HepG2 (cell line): Measurements from ENCODE around the gene CHST3. TPM values are rescaled to one million over a fixed set of nuclear protein-coding genes. Genes with fewer than 3 reads are reported as not detected.

ENCODE experiments used
- ATF7-NPFF ChIP-seq: sonication (generic); formaldehyde crosslinking; IDR thresholded peaks from 2 replicates; pipeline ENCODE4 v1.8.1; 2023; ENCODE audit warnings: mild to moderate bottlenecking, low read depth, missing genetic modification reagents, moderate library complexity
- HDAC2 ChIP-seq: sonication (generic); formaldehyde crosslinking; IDR thresholded peaks from 2 replicates; pipeline ENCODE4 v1.4.0; 2020; ENCODE audit warnings: missing genetic modification reagents
- KDM4B ChIP-seq: sonication (generic); formaldehyde crosslinking; IDR thresholded peaks from 2 replicates; pipeline ENCODE4 v1.4.0; 2020; ENCODE audit warnings: missing genetic modification reagents
- MTERF4 ChIP-seq: sonication (generic); formaldehyde crosslinking; IDR thresholded peaks from 2 replicates; pipeline ENCODE4 v1.8.0; 2023; ENCODE audit warnings: mild to moderate bottlenecking, missing genetic modification reagents
- NR2F2 ChIP-seq: IDR thresholded peaks from 2 replicates; pipeline ENCODE4 v1.6.1; 2012; ENCODE audit warnings: low read depth, inconsistent platforms, borderline replicate concordance
- RBAK ChIP-seq: sonication (generic); formaldehyde crosslinking; IDR thresholded peaks from 2 replicates; pipeline ENCODE4 v1.5.1; 2020; ENCODE audit warnings: mild to moderate bottlenecking, missing genetic modification reagents
- RELA ChIP-seq: sonication (generic); formaldehyde crosslinking; IDR thresholded peaks from 2 replicates; pipeline ENCODE4 v1.4.0; 2020; ENCODE audit warnings: missing genetic modification reagents
- RFXANK ChIP-seq: IDR thresholded peaks from 2 replicates; pipeline ENCODE4 v1.6.1; 2016
- TGIF2 ChIP-seq: IDR thresholded peaks from 2 replicates; pipeline ENCODE4 v1.6.1; 2016; ENCODE audit warnings: control low read depth, missing compliant biosample characterization
- TSC22D2 ChIP-seq: sonication (generic); formaldehyde crosslinking; IDR thresholded peaks from 2 replicates; pipeline ENCODE4 v1.5.1; 2020; ENCODE audit warnings: missing genetic modification reagents, mild to moderate bottlenecking, borderline replicate concordance
- ZBTB34 ChIP-seq: sonication (generic); formaldehyde crosslinking; IDR thresholded peaks from 2 replicates; pipeline ENCODE4 v1.8.0; 2022; ENCODE audit warnings: mild to moderate bottlenecking, missing genetic modification reagents
- ZNF691 ChIP-seq: sonication (generic); formaldehyde crosslinking; IDR thresholded peaks from 2 replicates; pipeline ENCODE4 v1.4.0; 2020; ENCODE audit warnings: missing genetic modification reagents, low read depth, mild to moderate bottlenecking, borderline replicate concordance
- ZNF781 ChIP-seq: sonication (generic); formaldehyde crosslinking; IDR thresholded peaks from 2 replicates; pipeline ENCODE4 v1.5.1; 2020; ENCODE audit warnings: borderline replicate concordance, mild to moderate bottlenecking, missing genetic modification reagents; ENCODE audit errors: not compliant biosample characterization
- ZSCAN25 ChIP-seq: sonication (generic); formaldehyde crosslinking; IDR thresholded peaks from 2 replicates; pipeline ENCODE4 v1.8.0; 2022; ENCODE audit warnings: mild to moderate bottlenecking, missing genetic modification reagents
- ZSCAN9 ChIP-seq: IDR thresholded peaks from 2 replicates; pipeline ENCODE4 v1.6.1; 2016; ENCODE audit warnings: borderline replicate concordance
- polyA plus RNA-seq, 8 experiments: library from polyadenylated mRNA; depleted of rRNA in 3 of 8; stranded (reverse) in 7 of 8; unstranded in 1 of 8; fragments of >200 nt; fragmentation: Illumina TruSeq in 4 of 8; extraction: Trizol in 4 of 8; gene quantifications; 2 replicates each; pipeline versions ENCODE4 v1.2.1 to v1.2.3, GENCODE V29; 2011 to 2016; ENCODE audit warnings: low read depth in 4 of 8, missing spikeins in 1 of 8, mixed read lengths in 1 of 8; ENCODE audit not compliant: insufficient read depth in 1 of 8
- total RNA-seq, 5 experiments: library from RNA; depleted of rRNA; stranded (reverse); fragments of >200 nt; fragmentation: Illumina TruSeq; extraction: Trizol; gene quantifications; 2 replicates each; pipeline ENCODE4 v1.2.3, GENCODE V29; 2016; ENCODE audit warnings: low read depth in 1 of 5
- TF ChIP-seq, protein P1 (sequence below): sonication (generic); formaldehyde crosslinking; IDR thresholded peaks from 2 replicates; pipeline ENCODE4 v1.5.0; 2020; ENCODE audit warnings: mild to moderate bottlenecking, missing genetic modification reagents
- TF ChIP-seq, protein P2 (sequence below): sonication (generic); formaldehyde crosslinking; IDR thresholded peaks from 2 replicates; pipeline ENCODE4 v1.4.0; 2020; ENCODE audit warnings: missing genetic modification reagents

CHST3 gene
- total and polyA plus RNA-seq, 2 of the 13 experiments (the other 11 are each of a cell fraction or from before 2014, with no cell fraction given): 7.2 to 18.7 TPM

GRCh38 chr10:72048450-72049124, 84.4 kb downstream of the CHST3 start (continued):
- TF ChIP-seq ZNF691 (CRISPR knock-in tag) (no peak; the same call in 1 of the 2 replicates), ZSCAN9 (CRISPR knock-in tag) (peak; percentile 48; the same call in 1 of the 2 replicates), RELA (0 out of 2 replicates have a peak, but pooled peaks have one; percentile 58), NR2F2 (no peak), ATF7-NPFF (CRISPR knock-in tag) (no peak), HDAC2 (CRISPR knock-in tag) (peak; percentile 55; the same call in 1 of the 2 replicates), MTERF4 (CRISPR knock-in tag) (no peak), ZBTB34 (CRISPR knock-in tag) (peak; percentile 42; the same call in 1 of the 2 replicates), KDM4B (CRISPR knock-in tag) (peak; percentile 31; the same call in 1 of the 2 replicates), ZSCAN25 (0 out of 2 replicates have a peak, but pooled peaks have one; percentile 61), TSC22D2 (CRISPR knock-in tag) (0 out of 2 replicates have a peak, but pooled peaks have one; percentile 76), TGIF2 (CRISPR knock-in tag) (0 out of 2 replicates have a peak, but pooled peaks have one; percentile 50), RBAK (CRISPR knock-in tag) (no peak), ZNF781 (no peak), RFXANK (0 out of 2 replicates have a peak, but pooled peaks have one; percentile 67)
- TF ChIP-seq, protein P1, sequence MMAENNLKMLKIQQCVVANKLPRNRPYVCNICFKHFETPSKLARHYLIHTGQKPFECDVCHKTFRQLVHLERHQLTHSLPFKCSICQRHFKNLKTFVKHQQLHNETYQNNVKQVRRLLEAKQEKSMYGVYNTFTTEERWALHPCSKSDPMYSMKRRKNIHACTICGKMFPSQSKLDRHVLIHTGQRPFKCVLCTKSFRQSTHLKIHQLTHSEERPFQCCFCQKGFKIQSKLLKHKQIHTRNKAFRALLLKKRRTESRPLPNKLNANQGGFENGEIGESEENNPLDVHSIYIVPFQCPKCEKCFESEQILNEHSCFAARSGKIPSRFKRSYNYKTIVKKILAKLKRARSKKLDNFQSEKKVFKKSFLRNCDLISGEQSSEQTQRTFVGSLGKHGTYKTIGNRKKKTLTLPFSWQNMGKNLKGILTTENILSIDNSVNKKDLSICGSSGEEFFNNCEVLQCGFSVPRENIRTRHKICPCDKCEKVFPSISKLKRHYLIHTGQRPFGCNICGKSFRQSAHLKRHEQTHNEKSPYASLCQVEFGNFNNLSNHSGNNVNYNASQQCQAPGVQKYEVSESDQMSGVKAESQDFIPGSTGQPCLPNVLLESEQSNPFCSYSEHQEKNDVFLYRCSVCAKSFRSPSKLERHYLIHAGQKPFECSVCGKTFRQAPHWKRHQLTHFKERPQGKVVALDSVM: no peak
- TF ChIP-seq, protein P2, sequence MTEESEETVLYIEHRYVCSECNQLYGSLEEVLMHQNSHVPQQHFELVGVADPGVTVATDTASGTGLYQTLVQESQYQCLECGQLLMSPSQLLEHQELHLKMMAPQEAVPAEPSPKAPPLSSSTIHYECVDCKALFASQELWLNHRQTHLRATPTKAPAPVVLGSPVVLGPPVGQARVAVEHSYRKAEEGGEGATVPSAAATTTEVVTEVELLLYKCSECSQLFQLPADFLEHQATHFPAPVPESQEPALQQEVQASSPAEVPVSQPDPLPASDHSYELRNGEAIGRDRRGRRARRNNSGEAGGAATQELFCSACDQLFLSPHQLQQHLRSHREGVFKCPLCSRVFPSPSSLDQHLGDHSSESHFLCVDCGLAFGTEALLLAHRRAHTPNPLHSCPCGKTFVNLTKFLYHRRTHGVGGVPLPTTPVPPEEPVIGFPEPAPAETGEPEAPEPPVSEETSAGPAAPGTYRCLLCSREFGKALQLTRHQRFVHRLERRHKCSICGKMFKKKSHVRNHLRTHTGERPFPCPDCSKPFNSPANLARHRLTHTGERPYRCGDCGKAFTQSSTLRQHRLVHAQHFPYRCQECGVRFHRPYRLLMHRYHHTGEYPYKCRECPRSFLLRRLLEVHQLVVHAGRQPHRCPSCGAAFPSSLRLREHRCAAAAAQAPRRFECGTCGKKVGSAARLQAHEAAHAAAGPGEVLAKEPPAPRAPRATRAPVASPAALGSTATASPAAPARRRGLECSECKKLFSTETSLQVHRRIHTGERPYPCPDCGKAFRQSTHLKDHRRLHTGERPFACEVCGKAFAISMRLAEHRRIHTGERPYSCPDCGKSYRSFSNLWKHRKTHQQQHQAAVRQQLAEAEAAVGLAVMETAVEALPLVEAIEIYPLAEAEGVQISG: peak; percentile 28; the same call in 1 of the 2 replicates
